ENCODE measurements around the gene PTPRF. TPM values are rescaled to one million over a fixed set of nuclear protein-coding genes. Genes with fewer than 3 reads are reported as not detected.

Gene PTPRF
- total RNA-seq, 1 donor from 2014 or later: 66.7 TPM

- TF ChIP-seq CTCF (IDR thresholded peaks at IDR 0.05): no peak
- Mint-ChIP-seq H3K4me1 (ENCODE audit: low read depth) (peaks cover under 1% of the 10 kb centered on the region), H3K9me3 (ENCODE audit: low read depth) (no peaks in the 10 kb centered on the region), H3K36me3 (ENCODE audit: low read depth) (peaks cover 12% of the 10 kb centered on the region), H3K4me3 (ENCODE audit: unreplicated experiment) (no peak overlapping the region), H3K27me3 (ENCODE audit: low read depth) (no peaks in the 10 kb centered on the region), H3K27ac (ENCODE audit: unreplicated experiment) (no peak overlapping the region)
- no peak for DNase-seq (ENCODE audit: low spot score)
Observed at GRCh38 chr1:43570277-43570676, 39.6 kb downstream of the PTPRF start.

- Mint-ChIP-seq H3K27ac (ENCODE audit: unreplicated experiment) (no peak overlapping the region), H3K27me3 (ENCODE audit: low read depth) (no peaks in the 10 kb centered on the region), H3K4me3 (ENCODE audit: unreplicated experiment) (no peak overlapping the region), H3K9me3 (ENCODE audit: low read depth) (no peaks in the 10 kb centered on the region), H3K36me3 (ENCODE audit: low read depth) (peaks cover 14% of the 10 kb centered on the region), H3K4me1 (ENCODE audit: low read depth) (no peaks in the 10 kb centered on the region)
- TF ChIP-seq CTCF (IDR thresholded peaks at IDR 0.05): no peak
- DNase-seq (ENCODE audit: low spot score): no peak
Observed at GRCh38 chr1:43570715-43571114, 40.0 kb downstream of the PTPRF start.

- Mint-ChIP-seq H3K27me3 (ENCODE audit: low read depth) (no peaks in the 10 kb centered on the region), H3K9me3 (ENCODE audit: low read depth) (no peaks in the 10 kb centered on the region), H3K4me1 (ENCODE audit: low read depth) (no peaks in the 10 kb centered on the region), H3K4me3 (ENCODE audit: unreplicated experiment) (no peak overlapping the region), H3K27ac (ENCODE audit: unreplicated experiment) (no peak overlapping the region), H3K36me3 (ENCODE audit: low read depth) (peaks cover 17% of the 10 kb centered on the region)
- no peak for DNase-seq (ENCODE audit: low spot score)
- no peak for TF ChIP-seq CTCF (IDR thresholded peaks at IDR 0.05)
Observed at GRCh38 chr1:43572084-43572483, 41.4 kb downstream of the PTPRF start.

- no peak for TF ChIP-seq CTCF (IDR thresholded peaks at IDR 0.05)
Observed at GRCh38 chr1:43572538-43572937, 41.9 kb downstream of the PTPRF start.

GRCh38 chr1:43573066-43573800 lies 42.5 kb downstream of the PTPRF start:
- no peak for DNase-seq (ENCODE audit: low spot score)
- Mint-ChIP-seq H3K27me3 (ENCODE audit: low read depth) (no peaks in the 10 kb centered on the region), H3K4me1 (ENCODE audit: low read depth) (no peaks in the 10 kb centered on the region), H3K9me3 (ENCODE audit: low read depth) (no peaks in the 10 kb centered on the region), H3K4me3 (ENCODE audit: unreplicated experiment) (no peak overlapping the region), H3K27ac (ENCODE audit: unreplicated experiment) (no peak overlapping the region), H3K36me3 (ENCODE audit: low read depth) (peaks cover 17% of the 10 kb centered on the region)
- no peak for TF ChIP-seq CTCF (IDR thresholded peaks at IDR 0.05)

More at GRCh38 chr1:43572538-43572937, 41.9 kb downstream of the PTPRF start:
- no peaks in the 10 kb centered on the region for H3K4me1 Mint-ChIP-seq (ENCODE audit: low read depth)
- no peaks in the 10 kb centered on the region for H3K9me3 Mint-ChIP-seq (ENCODE audit: low read depth)
- H3K27ac Mint-ChIP-seq (ENCODE audit: unreplicated experiment): no peak overlapping the region
- H3K4me3 Mint-ChIP-seq (ENCODE audit: unreplicated experiment): no peak overlapping the region
- H3K27me3 Mint-ChIP-seq (ENCODE audit: low read depth): no peaks in the 10 kb centered on the region
- peaks cover 17% of the 10 kb centered on the region for H3K36me3 Mint-ChIP-seq (ENCODE audit: low read depth)
- DNase-seq (ENCODE audit: low spot score): no peak
